ENCODE data around the gene PCBP3. TPM values are rescaled to one million over a fixed set of nuclear protein-coding genes. Genes with fewer than 3 reads are reported as not detected.

Gene PCBP3
- total RNA-seq, 1 experiment from 2014 or later: 10.9 TPM

DNA sequence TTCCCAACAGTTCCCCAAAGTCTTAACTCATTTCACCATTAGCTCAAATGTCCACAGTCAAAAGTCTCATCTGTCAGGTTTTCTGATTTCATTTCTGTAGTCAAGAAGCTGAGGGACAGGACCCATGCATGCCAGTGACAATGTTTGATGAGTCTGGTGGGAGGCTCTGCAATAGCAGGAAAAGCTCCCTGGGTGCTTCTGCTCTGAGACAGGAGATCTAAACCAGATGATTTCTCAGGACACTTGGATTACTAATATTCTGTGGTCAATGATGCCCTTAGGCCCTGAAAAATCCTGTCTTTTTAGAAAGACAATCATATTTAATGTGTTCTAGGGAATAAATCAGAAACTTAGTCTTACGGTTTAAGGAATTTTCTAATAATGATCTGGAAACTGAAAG is 56.4 kb downstream of the PCBP3 start:
- no peak for DNase-seq
- Mint-ChIP-seq H3K4me1 (no peaks in the 10 kb centered on the region; a peak in 1 of 4 replicates), H3K4me3 (no peak overlapping the region), H3K36me3 (ENCODE audit: insufficient read depth in 1 of 3, low read depth in 3 of 3) (no peaks in the 10 kb centered on the region; a peak in 2 of 7 replicates), H3K27me3 (ENCODE audit: low read depth) (no peaks in the 10 kb centered on the region), H3K9me3 (0 out of 5 replicates have a peak, but pooled peaks cover 2 to 7% of the 10 kb centered on the region in 2 experiments), H3K27ac (no peak overlapping the region)
- Histone ChIP-seq H4K20me1 (ENCODE audit: control insufficient read depth, insufficient read depth, insufficient read length) (no peaks in the 10 kb centered on the region), H2BK5ac (ENCODE audit: insufficient read length, low read length) (no peak overlapping the region), H2BK15ac (ENCODE audit: low read depth, low read length) (no peak overlapping the region), H3K18ac (ENCODE audit: insufficient read length, low read depth, low read length) (no peak overlapping the region), H3K4me2 (ENCODE audit: insufficient read depth, insufficient read length, low read length) (no peak overlapping the region), H3K27ac (ENCODE audit: insufficient read length, low read depth, low read length) (no peak overlapping the region), H3K23me2 (ENCODE audit: insufficient read length, low read depth, low read length, poor library complexity, severe bottlenecking) (peaks cover 3% of the 10 kb centered on the region), H2BK20ac (ENCODE audit: low read depth, low read length, poor library complexity, severe bottlenecking) (no peak overlapping the region), H3K4ac (ENCODE audit: low read depth, low read length) (no peak overlapping the region), H3K14ac (ENCODE audit: insufficient read depth, low read length) (no peak overlapping the region), H3K79me1 (ENCODE audit: insufficient read depth, low read depth, low read length, poor library complexity, severe bottlenecking) (no peaks in the 10 kb centered on the region), H4K8ac (replicated peaks; ENCODE audit: insufficient read length, low read depth, low read length) (no peak overlapping the region), H4K91ac (ENCODE audit: insufficient read length, low read depth, low read length) (no peak overlapping the region), H2BK120ac (ENCODE audit: low read depth, low read length, poor library complexity, severe bottlenecking) (no peak overlapping the region), H2BK12ac (ENCODE audit: insufficient read length, low read depth, low read length) (no peak overlapping the region), H2AFZ (ENCODE audit: low read length) (no peak overlapping the region), H3K9ac (ENCODE audit: extremely low read depth, insufficient read length, low read length) (no peak overlapping the region), H3K4me1 (ENCODE audit: insufficient read depth, low read length) (no peaks in the 10 kb centered on the region), H3K23ac (ENCODE audit: insufficient read length, low read depth, low read length) (no peak overlapping the region), H2AK5ac (ENCODE audit: insufficient read length, low read length) (no peak overlapping the region), H4K5ac (ENCODE audit: insufficient read length, low read depth, low read length) (no peak overlapping the region), H3K79me2 (ENCODE audit: insufficient read depth, low read length) (no peaks in the 10 kb centered on the region), H3K9me3 (ENCODE audit: control insufficient read depth, low read depth, low read length) (no peaks in the 10 kb centered on the region), H3K56ac (ENCODE audit: insufficient read length, low read depth, low read length) (no peak overlapping the region), H3K27me3 (ENCODE audit: insufficient read depth, low read length) (no peaks in the 10 kb centered on the region), H3T11ph (ENCODE audit: low read length) (no peak overlapping the region)
- TF ChIP-seq, protein P1, sequence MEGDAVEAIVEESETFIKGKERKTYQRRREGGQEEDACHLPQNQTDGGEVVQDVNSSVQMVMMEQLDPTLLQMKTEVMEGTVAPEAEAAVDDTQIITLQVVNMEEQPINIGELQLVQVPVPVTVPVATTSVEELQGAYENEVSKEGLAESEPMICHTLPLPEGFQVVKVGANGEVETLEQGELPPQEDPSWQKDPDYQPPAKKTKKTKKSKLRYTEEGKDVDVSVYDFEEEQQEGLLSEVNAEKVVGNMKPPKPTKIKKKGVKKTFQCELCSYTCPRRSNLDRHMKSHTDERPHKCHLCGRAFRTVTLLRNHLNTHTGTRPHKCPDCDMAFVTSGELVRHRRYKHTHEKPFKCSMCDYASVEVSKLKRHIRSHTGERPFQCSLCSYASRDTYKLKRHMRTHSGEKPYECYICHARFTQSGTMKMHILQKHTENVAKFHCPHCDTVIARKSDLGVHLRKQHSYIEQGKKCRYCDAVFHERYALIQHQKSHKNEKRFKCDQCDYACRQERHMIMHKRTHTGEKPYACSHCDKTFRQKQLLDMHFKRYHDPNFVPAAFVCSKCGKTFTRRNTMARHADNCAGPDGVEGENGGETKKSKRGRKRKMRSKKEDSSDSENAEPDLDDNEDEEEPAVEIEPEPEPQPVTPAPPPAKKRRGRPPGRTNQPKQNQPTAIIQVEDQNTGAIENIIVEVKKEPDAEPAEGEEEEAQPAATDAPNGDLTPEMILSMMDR (conservative IDR thresholded peaks at IDR 0.05): no peak
- no CpG with 5 or more reads among the region's 1 CpG for WGBS (ENCODE audit: extremely low coverage, insufficient read length, low lambda C conversion rate)
